Activated CD4-positive, alpha-beta memory T cell treated with anti-CD3 and anti-CD28 coated beads, Interleukin-2, amount 10 ng/mL, durations not matched to agents 7 days and 5 days (primary cell): ENCODE results near the gene COG1. TPM values are rescaled to one million over a fixed set of nuclear protein-coding genes. Genes with fewer than 3 reads are reported as not detected.

Source experiments
- CTCF ChIA-PET: fragments of 350-600 bp; sonication (Branson Sonifier 250); formaldehyde crosslinking; loops from one replicate; lab custom pipeline; 2021; ENCODE audit warnings: antibody characterized with exemption, inconsistent platforms; lab: Charles Lee
- POLR2A ChIA-PET: fragments of 350-600 bp; sonication (Branson Sonifier 250); formaldehyde crosslinking; loops from one replicate; lab custom pipeline; 2021; ENCODE audit warnings: antibody characterized with exemption; lab: Charles Lee
- DNase-seq: peaks from one replicate; pipeline ENCODE4 v3.0.0-alpha.2; 2020
- H3K27ac Mint-ChIP-seq: one replicate; pipeline ENCODE4 v1.8.0; 2021; ENCODE audit warnings: mild to moderate bottlenecking, mixed read lengths
- H3K27me3 Mint-ChIP-seq: one replicate; pipeline ENCODE4 v1.8.0; 2021; ENCODE audit warnings: mixed read lengths
- H3K36me3 Mint-ChIP-seq: one replicate; pipeline ENCODE4 v1.8.0; 2021; ENCODE audit warnings: low read depth, mixed read lengths
- H3K4me1 Mint-ChIP-seq: one replicate; pipeline ENCODE4 v1.8.0; 2021; ENCODE audit warnings: mixed read lengths
- H3K4me3 Mint-ChIP-seq: one replicate; pipeline ENCODE4 v1.8.0; 2021; ENCODE audit warnings: mild to moderate bottlenecking, mixed read lengths
- H3K9me3 Mint-ChIP-seq: one replicate; pipeline ENCODE4 v1.8.0; 2021; ENCODE audit warnings: mixed read lengths
- total RNA-seq, 2 experiments: library from RNA; stranded (reverse); gene quantifications; one replicate each; pipeline ENCODE4 v1.2.3, GENCODE V29; 2021

Gene COG1
- total RNA-seq, 2 experiments from 2014 or later: 30.4 to 32.9 TPM

DNA sequence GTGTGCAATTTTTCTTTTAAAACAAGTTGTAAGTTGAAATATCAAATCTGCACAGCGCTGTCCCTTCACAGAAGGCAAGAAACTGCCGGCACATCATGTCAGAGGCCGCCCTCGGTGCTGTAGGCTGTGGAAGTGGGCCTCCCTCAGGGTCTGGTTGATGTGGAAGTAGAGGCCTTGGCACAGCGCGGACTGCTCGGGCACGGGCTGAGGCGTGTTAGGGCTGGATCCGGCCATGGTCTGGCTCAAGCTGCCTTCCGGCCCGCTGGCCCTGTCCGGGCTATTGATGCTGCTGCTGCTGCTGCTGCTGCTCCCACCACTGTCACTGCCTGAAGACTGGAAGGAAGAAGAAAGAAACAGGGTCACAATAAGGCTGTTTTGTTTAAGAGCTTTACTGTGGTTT, 16.6 kb downstream of the COG1 start:
- Mint-ChIP-seq H3K9me3 (no peaks in the 10 kb centered on the region), H3K4me1 (peaks cover 27% of the 10 kb centered on the region), H3K4me3 (no peak overlapping the region), H3K36me3 (peaks cover 63% of the 10 kb centered on the region), H3K27ac (no peak overlapping the region), H3K27me3 (no peaks in the 10 kb centered on the region)
- ChIA-PET CTCF (no interaction called here), POLR2A (interaction anchor here (1.3 to 3.4 kb wide), 2 partner anchors 19 to 22 kb away, joined by 3 to 21 read pairs; a partner anchor contains a TSS)
- no peak for DNase-seq

DNA sequence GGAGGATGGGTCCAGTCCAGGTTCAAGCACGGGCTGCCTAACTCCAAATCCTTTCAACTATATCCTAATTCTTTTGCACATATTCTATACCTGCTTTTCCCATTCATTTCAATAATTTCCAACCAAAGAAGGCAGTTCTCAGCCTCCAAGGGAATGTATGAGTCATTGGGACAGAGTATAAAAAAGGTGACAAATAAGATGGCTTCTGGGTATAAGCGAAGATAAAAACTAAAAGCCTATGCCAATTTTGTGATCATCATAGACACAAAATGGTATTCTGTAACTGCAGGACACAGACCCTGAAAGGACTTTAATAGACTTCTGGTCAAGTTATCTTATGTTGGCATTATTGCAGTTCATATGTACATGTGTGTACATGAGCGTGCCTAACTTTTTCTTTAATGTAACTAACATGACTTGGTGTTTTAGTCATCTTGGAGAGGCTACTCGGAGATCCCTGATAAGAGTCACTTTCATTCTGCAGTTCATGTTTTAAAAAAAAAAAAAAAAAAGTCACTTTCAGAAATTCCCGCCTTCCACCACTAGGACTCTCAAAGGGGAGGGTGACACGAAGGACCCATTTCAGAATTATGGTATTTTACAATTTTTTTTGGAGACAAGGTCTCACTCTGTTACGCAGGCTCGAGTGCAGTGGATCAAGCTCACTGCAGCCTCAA, 17.3 kb downstream of the COG1 start:
- peaks cover 63% of the 10 kb centered on the region for H3K36me3 Mint-ChIP-seq
- H3K27ac Mint-ChIP-seq: peak overlapping the region; percentile 44
- no peak overlapping the region for H3K4me3 Mint-ChIP-seq
- no peak for DNase-seq
- peaks cover 30% of the 10 kb centered on the region for H3K4me1 Mint-ChIP-seq
- H3K9me3 Mint-ChIP-seq: no peaks in the 10 kb centered on the region
- POLR2A ChIA-PET: interaction anchor here (3.4 kb wide), 1 partner anchor 22 kb away, joined by 21 read pairs; a partner anchor contains a TSS
- CTCF ChIA-PET: interaction anchor here (1.4 kb wide), 1 partner anchor 22 kb away, joined by 3 read pairs; a partner anchor contains a TSS
- no peaks in the 10 kb centered on the region for H3K27me3 Mint-ChIP-seq

DNA sequence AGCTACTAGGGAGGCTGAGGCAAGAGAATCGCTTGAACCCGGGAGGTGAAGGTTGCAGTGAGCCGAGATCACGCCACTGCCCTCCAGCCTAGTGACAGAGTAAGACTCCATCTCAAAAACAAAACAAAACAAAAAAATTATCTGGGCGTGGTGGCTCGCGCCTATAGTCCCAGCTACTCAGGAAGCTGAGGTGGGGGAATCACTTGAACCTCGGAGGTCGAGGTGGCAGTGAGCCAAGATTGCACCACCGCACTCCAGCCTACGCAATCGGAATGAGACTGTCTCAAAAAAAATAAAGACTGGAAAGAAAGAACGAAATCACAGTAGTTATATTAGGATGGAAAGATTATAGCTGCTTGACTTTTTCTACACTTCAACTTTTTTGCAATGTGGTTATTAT, 18.9 kb downstream of the COG1 start:
- H3K9me3 Mint-ChIP-seq: no peaks in the 10 kb centered on the region
- H3K36me3 Mint-ChIP-seq: peaks cover 63% of the 10 kb centered on the region
- no peaks in the 10 kb centered on the region for H3K27me3 Mint-ChIP-seq
- ChIA-PET CTCF (interaction anchor here (0.9 kb wide), 1 partner anchor 20 kb away, joined by 3 read pairs; no protein-coding TSS in a partner anchor), POLR2A (interaction anchor here (0.7 to 3.4 kb wide), 4 partner anchors 8 to 20 kb away, joined by 3 to 21 read pairs (median 4); a partner anchor contains a TSS)
- H3K4me3 Mint-ChIP-seq: peak overlapping the region; percentile 41
- peaks cover 43% of the 10 kb centered on the region for H3K4me1 Mint-ChIP-seq
- peak overlapping the region; percentile 54 for H3K27ac Mint-ChIP-seq
- peak; percentile 43 for DNase-seq

DNA sequence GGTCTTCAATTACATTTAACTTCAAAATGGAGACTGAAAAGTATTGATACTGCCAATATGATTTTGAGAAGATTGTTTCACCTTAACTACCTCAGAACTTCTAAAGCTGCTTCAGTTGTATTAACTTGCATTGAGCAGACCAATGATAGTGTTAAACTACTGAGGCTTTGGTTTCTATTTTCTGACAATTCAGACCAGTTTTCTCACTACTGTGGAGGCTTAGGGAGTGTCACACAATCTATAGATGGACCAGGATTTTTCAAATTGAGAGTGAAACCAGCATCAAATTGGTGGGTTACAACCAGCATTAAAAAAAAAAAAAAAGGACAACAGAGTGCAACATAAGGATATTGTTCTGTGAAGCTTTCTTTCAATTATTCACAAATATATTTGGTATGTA, 21.2 kb downstream of the COG1 start:
- no peaks in the 10 kb centered on the region for H3K27me3 Mint-ChIP-seq
- peaks cover 43% of the 10 kb centered on the region for H3K4me1 Mint-ChIP-seq
- H3K36me3 Mint-ChIP-seq: peaks cover 52% of the 10 kb centered on the region
- POLR2A ChIA-PET: interaction anchor here (1.3 kb wide), 1 partner anchor 13 kb away, joined by 3 read pairs; no protein-coding TSS in a partner anchor
- no peak overlapping the region for H3K4me3 Mint-ChIP-seq
- H3K27ac Mint-ChIP-seq: no peak overlapping the region
- H3K9me3 Mint-ChIP-seq: no peaks in the 10 kb centered on the region
- DNase-seq: no peak
- CTCF ChIA-PET: interaction anchor here (1.4 to 2.4 kb wide), 2 partner anchors 18 to 22 kb away, joined by 6 to 7 read pairs; a partner anchor contains a TSS

DNA sequence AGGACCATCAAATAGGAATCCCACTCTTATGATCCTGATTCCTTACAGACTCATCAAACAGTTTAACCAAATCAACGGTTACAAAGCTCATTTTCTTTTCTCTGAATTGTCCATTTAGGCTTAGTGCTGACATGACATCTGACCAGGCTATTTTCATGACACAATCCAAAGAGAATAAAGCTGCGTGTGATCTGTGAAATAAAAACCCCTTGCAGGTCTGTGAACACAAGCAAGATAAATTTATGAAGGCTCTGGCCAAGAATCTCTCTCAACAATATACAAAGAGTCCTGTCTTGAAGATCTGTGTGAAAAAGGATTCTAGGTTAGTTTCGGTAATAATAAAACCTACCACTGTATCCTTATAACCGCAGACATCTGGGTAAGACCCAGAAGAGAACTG, 22.0 kb downstream of the COG1 start:
- CTCF ChIA-PET: interaction anchor here (1.2 to 2.4 kb wide), 4 partner anchors 9 to 23 kb away, joined by 3 to 7 read pairs (median 5); a partner anchor contains a TSS
- no peak for DNase-seq
- Mint-ChIP-seq H3K27ac (no peak overlapping the region), H3K9me3 (no peaks in the 10 kb centered on the region), H3K27me3 (no peaks in the 10 kb centered on the region), H3K4me1 (peaks cover 42% of the 10 kb centered on the region), H3K4me3 (no peak overlapping the region), H3K36me3 (peaks cover 45% of the 10 kb centered on the region)
- POLR2A ChIA-PET: interaction anchor here (0.8 to 1.3 kb wide), 3 partner anchors 12 to 17 kb away, joined by 3 to 4 read pairs (median 3); a partner anchor contains a TSS

DNA sequence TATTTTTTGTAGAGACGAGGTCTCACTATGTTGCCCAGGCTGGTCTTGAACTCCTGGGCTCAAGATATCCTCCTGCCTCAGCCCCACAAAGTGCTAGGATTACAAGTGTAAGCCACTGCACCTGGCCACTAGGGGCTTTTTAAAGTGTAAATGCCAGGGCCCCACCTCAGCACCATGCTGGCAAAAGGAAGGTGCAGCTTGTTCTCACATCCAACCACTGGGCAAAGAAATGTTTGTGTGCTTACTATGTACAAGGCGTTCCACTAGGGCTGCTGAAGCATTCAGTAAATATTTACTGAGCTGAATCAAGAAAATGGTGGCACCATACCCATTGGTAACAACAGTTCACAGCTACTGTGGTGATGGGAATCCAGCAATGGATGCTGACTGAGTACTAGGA, 22.6 kb downstream of the COG1 start:
- POLR2A ChIA-PET: interaction anchor here (0.8 to 1.1 kb wide), 3 partner anchors 12 to 16 kb away, joined by 3 to 4 read pairs (median 3); a partner anchor contains a TSS
- H3K27me3 Mint-ChIP-seq: no peaks in the 10 kb centered on the region
- DNase-seq: no peak
- peaks cover 37% of the 10 kb centered on the region for H3K4me1 Mint-ChIP-seq
- H3K9me3 Mint-ChIP-seq: no peaks in the 10 kb centered on the region
- no peak overlapping the region for H3K27ac Mint-ChIP-seq
- no peak overlapping the region for H3K4me3 Mint-ChIP-seq
- CTCF ChIA-PET: interaction anchor here (1.2 to 2.4 kb wide), 3 partner anchors 10 to 17 kb away, joined by 3 to 7 read pairs (median 4); a partner anchor contains a TSS
- H3K36me3 Mint-ChIP-seq: peaks cover 40% of the 10 kb centered on the region

DNA sequence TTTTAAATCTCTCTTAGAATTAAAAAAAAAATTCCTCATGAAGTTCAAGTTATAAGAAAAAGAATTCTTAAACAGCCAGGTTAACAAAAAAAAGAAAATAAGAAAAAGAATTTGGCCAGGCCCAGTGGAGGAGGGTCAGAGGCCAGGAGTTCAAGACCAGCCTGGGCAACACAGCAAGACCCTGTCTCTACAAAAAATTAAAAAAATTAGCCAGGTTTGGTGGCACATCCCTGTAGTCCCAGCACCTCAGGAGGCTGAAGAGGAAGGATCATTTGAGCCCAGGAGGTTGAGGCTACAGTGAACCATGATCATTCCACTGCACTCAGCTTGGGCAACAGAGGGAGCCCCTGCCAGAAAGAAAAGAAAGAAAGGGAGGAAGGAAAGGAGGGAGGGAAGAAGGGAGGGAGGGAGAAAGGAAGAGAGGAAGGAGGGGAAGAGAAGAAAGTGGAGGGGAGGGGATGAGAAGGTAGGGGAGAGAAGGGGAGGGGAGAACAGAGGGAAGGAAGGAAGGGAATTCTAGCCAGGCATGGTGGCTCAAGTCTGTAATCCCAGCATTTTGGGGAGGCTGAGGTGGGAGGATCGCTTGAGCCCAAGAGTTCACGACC, 30.9 kb downstream of the COG1 start:
- Mint-ChIP-seq H3K4me3 (no peak overlapping the region), H3K4me1 (peaks cover 51% of the 10 kb centered on the region), H3K9me3 (no peaks in the 10 kb centered on the region), H3K36me3 (peaks cover 21% of the 10 kb centered on the region), H3K27me3 (no peaks in the 10 kb centered on the region), H3K27ac (no peak overlapping the region)
- CTCF ChIA-PET: interaction anchor here (0.6 to 1.1 kb wide), 3 partner anchors 21 to 87 kb away, joined by 3 to 6 read pairs (median 4); no protein-coding TSS in a partner anchor
- POLR2A ChIA-PET: interaction anchor here (2.3 kb wide), 1 partner anchor 8 kb away, joined by 9 read pairs; a partner anchor contains a TSS
- no peak for DNase-seq

DNA sequence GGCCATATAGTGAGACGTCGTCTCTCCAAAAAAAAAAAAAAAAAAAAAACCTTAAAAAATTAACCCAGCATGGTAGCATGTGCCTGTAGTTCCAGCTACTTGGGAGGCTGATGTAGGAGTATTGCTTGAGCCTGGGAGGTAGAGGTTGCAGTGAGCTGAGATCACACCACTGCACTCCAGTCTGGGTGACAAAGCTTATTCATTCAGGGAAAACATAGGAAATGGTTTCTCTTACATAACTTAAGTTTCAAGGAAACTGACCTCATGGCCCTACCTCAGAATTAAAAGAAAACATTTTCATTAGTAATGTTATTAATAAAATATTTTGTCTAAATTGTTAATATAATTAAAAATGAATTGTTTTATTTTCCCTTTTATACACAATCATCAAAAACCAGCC, 31.4 kb downstream of the COG1 start:
- CTCF ChIA-PET: interaction anchor here (0.6 to 1.1 kb wide), 3 partner anchors 21 to 86 kb away, joined by 3 to 6 read pairs (median 4); no protein-coding TSS in a partner anchor
- no peak overlapping the region for H3K4me3 Mint-ChIP-seq

DNA sequence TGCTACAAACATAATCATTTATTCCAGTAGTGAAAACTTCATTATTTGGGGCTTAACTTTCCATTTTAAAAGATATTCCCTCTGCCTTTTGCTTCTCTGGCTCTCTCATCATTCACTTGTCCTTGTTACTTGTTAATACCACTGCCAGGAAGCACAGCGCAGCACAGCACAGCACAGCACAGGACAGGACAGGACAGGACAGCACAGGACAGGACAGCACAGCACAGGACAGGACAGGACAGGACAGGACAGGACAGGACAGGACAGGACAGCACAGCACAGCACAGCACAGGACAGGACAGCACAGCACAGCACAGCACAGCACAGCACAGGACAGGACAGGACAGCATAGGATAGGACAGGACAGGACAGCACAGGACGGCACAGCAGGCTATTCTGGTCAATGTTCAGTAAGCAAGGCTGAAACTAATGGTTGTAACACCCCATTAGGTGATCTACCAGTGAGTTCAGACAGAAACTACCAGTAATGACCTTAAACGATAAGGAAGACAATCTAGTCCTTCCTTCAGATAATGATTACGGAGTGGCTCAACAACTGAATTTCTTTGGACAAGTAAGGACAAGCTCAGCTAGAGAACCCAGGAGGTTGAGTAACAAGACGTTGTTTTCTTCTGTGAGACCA, 31.9 kb downstream of the COG1 start:
- peaks cover 60% of the 10 kb centered on the region for H3K4me1 Mint-ChIP-seq
- ChIA-PET POLR2A (no interaction called here), CTCF (interaction anchor here (0.6 to 0.7 kb wide), 2 partner anchors 22 to 86 kb away, joined by 3 to 4 read pairs; no protein-coding TSS in a partner anchor)
- no peak overlapping the region for H3K4me3 Mint-ChIP-seq
- H3K27me3 Mint-ChIP-seq: no peaks in the 10 kb centered on the region
- no peak overlapping the region for H3K27ac Mint-ChIP-seq
- no peak for DNase-seq
- peaks cover 26% of the 10 kb centered on the region for H3K36me3 Mint-ChIP-seq
- no peaks in the 10 kb centered on the region for H3K9me3 Mint-ChIP-seq

More for the DNA sequence above, 31.4 kb downstream of the COG1 start:
- Mint-ChIP-seq H3K27ac (no peak overlapping the region), H3K27me3 (no peaks in the 10 kb centered on the region), H3K4me1 (peaks cover 56% of the 10 kb centered on the region), H3K36me3 (peaks cover 23% of the 10 kb centered on the region), H3K9me3 (no peaks in the 10 kb centered on the region)
- POLR2A ChIA-PET: no interaction called here
- no peak for DNase-seq

DNA sequence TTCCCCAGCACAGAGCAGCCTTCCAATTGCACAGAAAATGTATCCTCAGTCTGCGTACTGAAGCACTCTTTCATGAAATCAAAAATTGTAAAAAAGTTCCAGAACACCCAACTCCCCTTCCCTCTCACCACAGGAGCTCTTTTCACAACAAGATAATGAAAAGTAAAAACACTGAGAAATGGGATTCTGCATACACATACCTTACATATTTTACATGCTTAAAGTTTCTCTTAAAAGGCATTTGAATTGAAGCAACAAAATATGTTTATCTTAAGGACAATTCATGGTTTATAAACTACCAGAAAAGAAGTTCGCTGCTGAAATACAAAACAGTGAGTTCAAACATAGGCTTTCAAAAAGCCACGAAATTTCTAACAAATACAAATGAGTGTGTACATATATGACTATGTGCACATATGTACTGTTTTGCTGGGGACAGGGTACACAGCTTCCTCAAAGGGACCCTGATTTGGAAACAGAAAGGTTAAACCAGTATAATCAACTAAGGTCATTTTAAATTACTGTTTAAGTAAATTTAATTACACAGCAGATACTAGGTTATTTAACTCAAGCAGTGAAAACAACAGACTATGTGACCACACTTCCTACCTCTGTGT, 33.8 kb downstream of the COG1 start:
- H3K9me3 Mint-ChIP-seq: no peaks in the 10 kb centered on the region
- peaks cover 34% of the 10 kb centered on the region for H3K36me3 Mint-ChIP-seq
- peak overlapping the region; percentile 65 for H3K4me3 Mint-ChIP-seq
- ChIA-PET CTCF (interaction anchor here (1.5 to 2.8 kb wide), 3 partner anchors 33 to 143 kb away, joined by 5 to 14 read pairs (median 13); partner anchors contain the start of gene COG1), POLR2A (interaction anchor here (0.9 to 3.7 kb wide), 10 partner anchors 9 to 501 kb away, joined by 3 to 29 read pairs (median 6); partner anchors contain the start of genes CDC42EP4, COG1 and SSTR2)
- H3K27me3 Mint-ChIP-seq: no peaks in the 10 kb centered on the region
- DNase-seq: no peak
- H3K4me1 Mint-ChIP-seq: peaks cover 75% of the 10 kb centered on the region
- H3K27ac Mint-ChIP-seq: peak overlapping the region; percentile 82

DNA sequence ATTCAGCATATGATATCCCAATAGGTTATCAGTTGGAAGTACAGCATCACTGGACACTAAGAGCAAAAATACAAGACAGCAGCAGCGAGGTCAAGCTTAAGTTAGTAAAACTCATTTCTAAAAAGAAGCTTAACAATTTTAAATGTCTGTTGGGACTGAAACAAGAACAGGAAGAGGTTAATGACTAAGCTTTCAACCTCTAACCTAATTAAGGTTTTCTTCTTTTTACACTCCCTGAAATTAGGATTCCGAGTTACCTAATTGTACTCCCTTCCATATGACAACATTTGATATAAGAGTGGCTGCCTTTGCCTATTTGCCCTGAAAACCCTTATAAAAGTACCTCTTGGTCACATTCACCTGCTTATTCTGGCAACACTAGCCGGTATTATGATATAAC, 34.5 kb downstream of the COG1 start:
- H3K36me3 Mint-ChIP-seq: peaks cover 36% of the 10 kb centered on the region
- H3K27me3 Mint-ChIP-seq: no peaks in the 10 kb centered on the region

More for the DNA sequence above, 34.5 kb downstream of the COG1 start:
- no peak for DNase-seq
- Mint-ChIP-seq H3K27ac (peak overlapping the region; percentile 82), H3K9me3 (no peaks in the 10 kb centered on the region), H3K4me1 (peaks cover 72% of the 10 kb centered on the region), H3K4me3 (peak overlapping the region; percentile 65)
- ChIA-PET CTCF (interaction anchor here (1.0 to 2.8 kb wide), 7 partner anchors 10 to 143 kb away, joined by 3 to 14 read pairs (median 5); partner anchors contain the start of gene COG1), POLR2A (interaction anchor here (0.6 to 3.7 kb wide), 10 partner anchors 10 to 502 kb away, joined by 3 to 29 read pairs (median 6); partner anchors contain the start of genes CDC42EP4, COG1 and SSTR2)
